Superior temporal gyrus (tissue), 1 donor: ENCODE results near the gene TMX2.
A peak's percentile ranks its signal among the peaks of the same experiment; 100 is the strongest.
"Not testable (repeated sequence)": the region's sequence is repeated elsewhere in the genome, so short reads cannot be mapped to it uniquely, and the experiment has no call there.

Experiments
- DNase-seq: peaks from one replicate; pipeline ENCODE4 v3.0.0-alpha.2; 2016; ENCODE audit errors: extremely low spot score

The TMX2 gene

GRCh38 chr11:57713835-57714234 lies 1.4 kb downstream of the TMX2 start:
- no peak for DNase-seq

- DNase-seq: not testable (repeated sequence)
These were observed 4.3 kb downstream of the TMX2 start for GRCh38 chr11:57716726-57717125.

GRCh38 chr11:57727185-57727584 lies 14.8 kb downstream of the TMX2 start:
- DNase-seq: no peak

- DNase-seq: no peak
These were observed 16.4 kb downstream of the TMX2 start for GRCh38 chr11:57728829-57729228.

- no peak for DNase-seq
These were observed 17.1 kb downstream of the TMX2 start for GRCh38 chr11:57729479-57729878.

GRCh38 chr11:57732661-57733060 lies 20.3 kb downstream of the TMX2 start:
- DNase-seq: no peak

GRCh38 chr11:57735619-57736298 lies 23.4 kb downstream of the TMX2 start:
- no peak for DNase-seq

- peak; percentile 95 for DNase-seq
These were observed 29.0 kb downstream of the TMX2 start, which contains the start of gene SELENOH for GRCh38 chr11:57741132-57742086. Gene SELENOH (plus strand): TSS chr11:57741491. CDS start chr11:57741596, 105 bp downstream.

GRCh38 chr11:57742087-57742452 lies 29.7 kb downstream of the TMX2 start:
- DNase-seq: no peak

GRCh38 chr11:57744357-57744756 lies 32.0 kb downstream of the TMX2 start:
- no peak for DNase-seq

GRCh38 chr11:57745206-57745605 lies 32.8 kb downstream of the TMX2 start:
- no peak for DNase-seq

GRCh38 chr11:57746920-57747319 lies 34.5 kb downstream of the TMX2 start:
- DNase-seq: no peak

- no peak for DNase-seq
These were observed 38.8 kb downstream of the TMX2 start for GRCh38 chr11:57751176-57751575.

- DNase-seq: peak; percentile 60
These were observed 39.4 kb downstream of the TMX2 start, which contains the start of gene BTBD18 for GRCh38 chr11:57751676-57752253. Gene BTBD18 (minus strand): TSS chr11:57751819. CDS start chr11:57751188, 631 bp downstream.

GRCh38 chr11:57752954-57753353 lies 40.6 kb downstream of the TMX2 start:
- DNase-seq: no peak

- no peak for DNase-seq
These were observed 45.8 kb downstream of the TMX2 start for GRCh38 chr11:57758174-57758573.

GRCh38 chr11:57761301-57762234 lies 49.2 kb downstream of the TMX2 start, which contains the start of gene CTNND1:
Gene CTNND1 (plus strand): TSS chr11:57761802. CDS start chr11:57791479, 29,677 bp downstream.
- peak; percentile 95 for DNase-seq

- peak; percentile 37 for DNase-seq
These were observed 50.0 kb downstream of the TMX2 start for GRCh38 chr11:57762235-57762861.

- peak; percentile 75 for DNase-seq
These were observed 51.2 kb downstream of the TMX2 start for GRCh38 chr11:57763568-57763967.

- no peak for DNase-seq
These were observed 51.6 kb downstream of the TMX2 start for GRCh38 chr11:57764021-57764420.

- no peak for DNase-seq
These were observed 52.2 kb downstream of the TMX2 start for GRCh38 chr11:57764566-57764965.
